Adipocyte (in vitro differentiated cells): ENCODE data around the gene PSKH1.

Experiments
- DNase-seq: peaks from one replicate; pipeline ENCODE4 v3.0.0-alpha.2; 2015; ENCODE audit warnings: low read depth
- H3K27me3 ChIP-seq: replicated peaks from 2 replicates; pipeline ENCODE4 v1.7.0; 2013; ENCODE audit warnings: mild to moderate bottlenecking, low read length, moderate library complexity; ENCODE audit not compliant: control insufficient read depth, insufficient read depth
- H3K36me3 ChIP-seq: 2 replicates; pipeline ENCODE4 v1.7.0; 2013; ENCODE audit warnings: low read length, mild to moderate bottlenecking, moderate library complexity; ENCODE audit not compliant: control insufficient read depth, insufficient read depth, severe bottlenecking
- H3K4me1 ChIP-seq: 2 replicates; pipeline ENCODE4 v1.7.0; 2013; ENCODE audit warnings: mild to moderate bottlenecking, low read length, moderate library complexity; ENCODE audit not compliant: control insufficient read depth, insufficient read depth
- H3K4me3 ChIP-seq: 2 replicates; pipeline ENCODE4 v1.7.0; 2013; ENCODE audit warnings: mild to moderate bottlenecking, low read length, moderate library complexity
- H3K9ac ChIP-seq: 2 replicates; pipeline ENCODE4 v1.7.0; 2013; ENCODE audit warnings: mild to moderate bottlenecking, low read length, moderate library complexity
- H3K9me3 ChIP-seq: 2 replicates; pipeline ENCODE4 v1.7.0; 2013; ENCODE audit warnings: mild to moderate bottlenecking, low read length, moderate library complexity; ENCODE audit not compliant: control insufficient read depth

The PSKH1 gene

DNA sequence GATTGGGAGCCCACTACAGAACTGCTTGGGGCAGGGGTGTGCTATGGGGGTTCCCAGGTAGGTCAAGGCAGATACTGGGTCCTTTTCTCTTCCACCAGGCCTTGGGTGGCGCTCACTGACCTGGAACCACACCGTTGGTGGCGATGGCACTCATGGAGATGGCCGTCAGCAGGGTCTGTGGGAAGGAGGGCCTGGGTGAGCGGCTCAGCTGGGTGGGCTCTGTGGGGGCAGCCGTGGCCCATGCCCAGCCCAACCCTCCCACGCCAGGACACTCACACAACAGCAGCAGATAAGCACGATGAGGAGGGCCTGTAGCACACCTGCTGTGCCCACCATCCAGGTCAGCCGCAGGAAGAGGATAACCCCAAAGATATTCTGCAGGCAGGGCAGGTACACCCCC lies 64.6 kb downstream of the PSKH1 start:
- H3K4me1 ChIP-seq = peaks cover 43% of the 10 kb centered on the region
- no peaks in the 10 kb centered on the region for H3K9me3 ChIP-seq
- H3K9ac ChIP-seq = no peak overlapping the region
- peaks cover 77% of the 10 kb centered on the region for H3K36me3 ChIP-seq
- H3K27me3 ChIP-seq = no peaks in the 10 kb centered on the region
- H3K4me3 ChIP-seq = no peak overlapping the region
- DNase-seq = no peak

- peak overlapping the region; percentile 63 for H3K4me3 ChIP-seq
- no peaks in the 10 kb centered on the region for H3K27me3 ChIP-seq
- H3K4me1 ChIP-seq = peaks cover 56% of the 10 kb centered on the region
- peaks cover 65% of the 10 kb centered on the region for H3K36me3 ChIP-seq
- peak overlapping the region; percentile 81 for H3K9ac ChIP-seq
- DNase-seq = peak; percentile 66
- H3K9me3 ChIP-seq = no peaks in the 10 kb centered on the region
Observed at GRCh38 chr16:67959536-67960329, 66.7 kb downstream of the PSKH1 start.

- peaks cover 70% of the 10 kb centered on the region for H3K4me1 ChIP-seq
- H3K36me3 ChIP-seq = peaks cover 54% of the 10 kb centered on the region
- H3K9ac ChIP-seq = no peak overlapping the region
- H3K27me3 ChIP-seq = no peaks in the 10 kb centered on the region
- no peak overlapping the region for H3K4me3 ChIP-seq
- H3K9me3 ChIP-seq = no peaks in the 10 kb centered on the region
- no peak for DNase-seq
Observed at GRCh38 chr16:67961551-67961957, 68.5 kb downstream of the PSKH1 start.

- Histone ChIP-seq H3K9ac (no peak overlapping the region), H3K4me3 (no peak overlapping the region), H3K36me3 (peaks cover 54% of the 10 kb centered on the region), H3K27me3 (no peaks in the 10 kb centered on the region), H3K9me3 (no peaks in the 10 kb centered on the region), H3K4me1 (peaks cover 75% of the 10 kb centered on the region)
- DNase-seq = no peak
Observed at GRCh38 chr16:67962135-67962534, 69.1 kb downstream of the PSKH1 start.

GRCh38 chr16:67963292-67963661 lies 70.2 kb downstream of the PSKH1 start:
- Histone ChIP-seq H3K36me3 (peaks cover 43% of the 10 kb centered on the region), H3K9me3 (no peaks in the 10 kb centered on the region), H3K4me1 (peaks cover 76% of the 10 kb centered on the region), H3K27me3 (no peaks in the 10 kb centered on the region), H3K9ac (no peak overlapping the region), H3K4me3 (no peak overlapping the region)
- DNase-seq = no peak

- DNase-seq = peak; percentile 33
- Histone ChIP-seq H3K9me3 (no peaks in the 10 kb centered on the region), H3K4me1 (peaks cover 73% of the 10 kb centered on the region), H3K9ac (no peak overlapping the region), H3K27me3 (no peaks in the 10 kb centered on the region), H3K4me3 (no peak overlapping the region), H3K36me3 (peaks cover 38% of the 10 kb centered on the region)
Observed at GRCh38 chr16:67963662-67964321, 70.7 kb downstream of the PSKH1 start.

- Histone ChIP-seq H3K9me3 (no peaks in the 10 kb centered on the region), H3K9ac (no peak overlapping the region), H3K4me3 (no peak overlapping the region), H3K36me3 (peaks cover 32% of the 10 kb centered on the region), H3K4me1 (peaks cover 69% of the 10 kb centered on the region), H3K27me3 (no peaks in the 10 kb centered on the region)
- DNase-seq = no peak
Observed at GRCh38 chr16:67964477-67965131, 71.5 kb downstream of the PSKH1 start.

DNA sequence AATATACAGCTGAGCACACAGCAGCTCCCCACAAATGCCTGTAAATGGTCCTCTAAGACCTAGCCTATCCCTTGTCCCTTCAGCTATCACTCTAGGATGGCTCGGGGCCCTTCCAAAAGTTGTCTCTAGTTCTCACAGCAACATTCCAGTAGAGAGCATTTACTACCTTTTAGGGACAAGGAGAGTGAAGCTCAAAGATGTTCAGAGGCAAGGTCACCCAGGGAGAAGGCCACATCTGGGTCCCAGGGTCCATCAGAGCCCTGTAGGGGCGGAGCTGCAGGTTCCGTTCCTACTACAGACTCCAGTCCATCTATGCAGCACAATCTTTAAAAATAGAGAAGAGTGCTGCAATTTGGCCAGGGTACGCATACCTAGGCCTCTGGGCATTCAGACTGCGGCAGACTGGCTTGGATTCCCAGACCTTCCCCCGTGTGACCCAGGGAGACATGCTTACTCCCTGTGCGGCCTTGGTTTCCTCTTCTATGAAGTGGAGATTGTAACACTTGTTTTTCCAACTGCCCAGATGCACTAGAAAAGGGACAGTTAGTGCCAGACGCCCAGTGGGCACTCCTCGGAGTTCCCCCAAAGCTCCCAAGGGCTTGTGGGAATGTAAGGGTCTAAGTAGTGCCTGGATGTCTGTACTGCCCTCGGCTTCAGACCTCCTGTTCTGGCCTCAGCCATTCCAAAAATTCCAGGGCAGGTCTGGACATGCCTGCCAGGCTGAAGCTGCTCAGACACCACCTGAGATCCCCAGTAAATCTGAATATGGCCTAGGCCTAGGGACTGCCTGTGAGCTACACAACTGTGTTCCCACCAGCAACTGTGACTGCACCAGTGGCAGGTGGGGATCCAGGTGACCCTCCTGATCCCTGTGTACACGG lies 72.9 kb downstream of the PSKH1 start:
- Histone ChIP-seq H3K27me3 (no peaks in the 10 kb centered on the region), H3K4me3 (peak overlapping the region; percentile 92), H3K36me3 (peaks cover 21% of the 10 kb centered on the region), H3K9me3 (no peaks in the 10 kb centered on the region), H3K4me1 (peaks cover 59% of the 10 kb centered on the region), H3K9ac (peak overlapping the region; percentile 97)
- peak; percentile 21 for DNase-seq

DNA sequence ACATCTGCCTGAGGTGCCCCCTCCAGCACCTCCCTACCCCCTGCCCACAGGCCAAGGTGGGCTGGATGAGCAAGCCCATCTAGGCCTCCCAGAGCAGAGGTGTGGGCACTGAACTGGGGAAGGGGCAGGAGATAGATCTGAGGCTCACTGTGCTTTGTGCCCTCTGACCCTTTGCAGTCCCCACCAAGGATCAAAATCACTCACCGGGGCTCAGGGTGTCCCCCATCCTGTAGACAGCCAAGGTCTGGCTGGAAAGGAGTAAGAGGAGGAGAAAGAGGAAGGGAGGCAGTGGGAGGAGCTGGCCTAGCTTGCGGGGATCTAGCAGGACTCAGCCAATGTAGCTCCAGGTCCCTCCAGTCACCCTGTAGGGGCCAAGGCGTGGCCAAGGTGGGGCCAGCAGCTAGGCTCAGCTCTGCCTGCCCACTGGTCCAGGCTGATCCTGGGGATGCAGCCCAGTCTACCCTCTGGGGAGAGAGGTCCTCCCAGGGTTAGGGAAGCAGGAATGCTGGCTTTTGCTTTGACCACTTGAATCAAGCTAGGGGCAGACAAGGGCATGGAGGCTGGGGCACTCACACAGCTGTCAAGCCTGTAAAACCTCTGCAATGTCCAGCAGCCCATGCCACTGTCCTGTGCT lies 73.6 kb downstream of the PSKH1 start:
- no peaks in the 10 kb centered on the region for H3K9me3 ChIP-seq

DNA sequence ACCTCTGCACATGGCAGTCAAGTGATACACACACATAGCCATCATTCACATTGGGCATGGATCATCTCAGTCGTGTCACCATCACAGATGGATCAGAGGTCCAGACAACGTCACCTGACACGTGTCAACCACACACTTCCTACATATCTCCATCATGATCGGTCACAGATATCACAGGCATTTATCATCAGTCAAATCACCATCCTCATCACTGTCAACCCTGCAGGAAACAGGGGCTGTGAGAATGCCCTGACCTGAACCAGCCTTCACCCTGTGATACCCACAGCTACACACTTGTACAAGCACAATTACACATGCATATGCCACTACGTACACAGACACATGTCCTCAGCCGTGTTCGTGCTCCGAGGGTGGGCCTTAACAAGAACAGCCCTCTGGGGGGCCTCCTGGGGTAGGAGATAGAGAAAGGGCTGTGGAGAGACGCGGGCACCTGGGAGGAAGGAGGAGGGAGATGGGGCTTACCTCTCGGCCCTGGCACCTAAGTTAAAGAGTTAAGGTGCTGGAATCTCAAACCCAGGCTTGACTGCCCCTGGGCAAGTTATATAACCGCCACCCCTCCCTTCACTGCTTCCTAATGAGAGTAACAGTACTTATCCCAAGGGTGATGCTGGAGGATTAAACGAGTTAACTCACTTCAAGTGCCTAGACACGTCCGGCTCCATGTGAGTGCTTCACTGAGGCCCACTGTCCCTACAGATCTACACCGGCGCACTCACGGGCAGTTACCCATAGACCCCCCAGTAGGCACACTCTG lies 74.3 kb downstream of the PSKH1 start:
- peak; percentile 51 for DNase-seq
- peaks cover 54% of the 10 kb centered on the region for H3K4me1 ChIP-seq
- peaks cover 6% of the 10 kb centered on the region for H3K36me3 ChIP-seq
- no peaks in the 10 kb centered on the region for H3K9me3 ChIP-seq
- H3K9ac ChIP-seq = peak overlapping the region; percentile 97
- H3K4me3 ChIP-seq = peak overlapping the region; percentile 92
- H3K27me3 ChIP-seq = no peaks in the 10 kb centered on the region

More for the DNA sequence above, 73.6 kb downstream of the PSKH1 start:
- Histone ChIP-seq H3K4me1 (peaks cover 59% of the 10 kb centered on the region), H3K4me3 (peak overlapping the region; percentile 92), H3K9ac (peak overlapping the region; percentile 97), H3K36me3 (peaks cover 13% of the 10 kb centered on the region), H3K27me3 (no peaks in the 10 kb centered on the region)
- DNase-seq = peak; percentile 59
